ENCODE results near the gene THEM4.
"Not testable (repeated sequence)": the region's sequence is repeated elsewhere in the genome, so short reads cannot be mapped to it uniquely, and the experiment has no call there.

THEM4 gene

GRCh38 chr1:151891512-151891911 lies 17.8 kb downstream of the THEM4 start:
- DNase-seq = no peak

GRCh38 chr1:151888972-151889570 lies 20.2 kb downstream of the THEM4 start:
- DNase-seq = no peak

GRCh38 chr1:151887028-151887427 lies 22.3 kb downstream of the THEM4 start:
- DNase-seq = no peak

- DNase-seq = no peak
Measured at GRCh38 chr1:151885479-151885878, 23.8 kb downstream of the THEM4 start.

GRCh38 chr1:151884879-151885278 lies 24.4 kb downstream of the THEM4 start:
- not testable (repeated sequence) for DNase-seq

- DNase-seq = not testable (repeated sequence)
Measured at GRCh38 chr1:151884445-151884844, 24.9 kb downstream of the THEM4 start.

- not testable (repeated sequence) for DNase-seq
Measured at GRCh38 chr1:151883898-151884297, 25.4 kb downstream of the THEM4 start.

GRCh38 chr1:151882918-151883317 lies 26.4 kb downstream of the THEM4 start:
- DNase-seq = not testable (repeated sequence)

- DNase-seq = no peak
Measured at GRCh38 chr1:151882466-151882865, 26.8 kb downstream of the THEM4 start.

GRCh38 chr1:151881479-151881878 lies 27.8 kb downstream of the THEM4 start:
- DNase-seq = no peak

- DNase-seq = no peak
Measured at GRCh38 chr1:151875419-151876097, 33.8 kb downstream of the THEM4 start.

GRCh38 chr1:151872776-151873175 lies 36.5 kb downstream of the THEM4 start:
- not testable (repeated sequence) for DNase-seq

- no peak for DNase-seq
Measured at GRCh38 chr1:151871284-151872030, 37.9 kb downstream of the THEM4 start.

GRCh38 chr1:151868486-151868885 lies 40.8 kb downstream of the THEM4 start:
- no peak for DNase-seq

GRCh38 chr1:151867765-151868411 lies 41.4 kb downstream of the THEM4 start:
- no peak for DNase-seq

GRCh38 chr1:151867321-151867720 lies 42.0 kb downstream of the THEM4 start:
- no peak for DNase-seq

- DNase-seq = no peak
Measured at GRCh38 chr1:151864411-151864810, 44.9 kb downstream of the THEM4 start.

GRCh38 chr1:151862604-151863003 lies 46.7 kb downstream of the THEM4 start:
- DNase-seq = no peak

- no peak for DNase-seq
Measured at GRCh38 chr1:151860504-151861187, 48.7 kb downstream of the THEM4 start.

- DNase-seq = no peak
Measured at GRCh38 chr1:151859891-151860293, 49.4 kb downstream of the THEM4 start.

- no peak for DNase-seq
Measured at GRCh38 chr1:151858886-151859665, 50.2 kb downstream of the THEM4 start.

All from KG1 (cell line).